Astrocyte (in vitro differentiated cells and primary cell): ENCODE results near the gene RGS19. TPM values are rescaled to one million over a fixed set of nuclear protein-coding genes. Genes with fewer than 3 reads are reported as not detected.
A peak's percentile ranks its signal among the peaks of the same experiment; 100 is the strongest.

Experiments
- DNase-seq: peaks from one replicate; pipeline ENCODE4 v3.0.0-alpha.2; 2010; ENCODE audit warnings: low read depth
- FAIRE-seq: peaks from 2 replicates; lab custom pipeline; 2011; peaks lifted over from hg19 to GRCh38; lab: Jason Lieb, UNC
- H2AFZ ChIP-seq: 2 replicates; pipeline ENCODE4 v1.6.0; 2012; ENCODE audit warnings: low read depth, low read length, inconsistent platforms
- H3K27ac ChIP-seq: 2 replicates; pipeline ENCODE4 v1.5.1; 2011; ENCODE audit warnings: low read depth, low read length, inconsistent platforms
- H3K27me3 ChIP-seq: 2 replicates; pipeline ENCODE4 v1.6.0; 2011; ENCODE audit warnings: low read length, inconsistent platforms; ENCODE audit not compliant: insufficient read depth
- H3K36me3 ChIP-seq: 2 replicates; pipeline ENCODE4 v1.5.1; 2011; ENCODE audit warnings: low read length, inconsistent platforms; ENCODE audit not compliant: insufficient read depth
- H3K4me1 ChIP-seq: 2 replicates; pipeline ENCODE4 v1.5.1; 2011; ENCODE audit warnings: low read length, inconsistent platforms; ENCODE audit not compliant: insufficient read depth
- H3K4me2 ChIP-seq: 2 replicates; pipeline ENCODE4 v1.6.0; 2012; ENCODE audit warnings: low read length, inconsistent platforms
- H3K4me3 ChIP-seq: 2 replicates; pipeline ENCODE4 v1.5.1; 2011; ENCODE audit warnings: low read depth, mild to moderate bottlenecking, low read length, inconsistent platforms; ENCODE audit not compliant: insufficient read depth
- H3K79me2 ChIP-seq: 2 replicates; pipeline ENCODE4 v1.6.0; 2012; ENCODE audit warnings: mild to moderate bottlenecking, low read length, inconsistent platforms; ENCODE audit not compliant: insufficient read depth
- H3K9ac ChIP-seq: 2 replicates; pipeline ENCODE4 v1.6.0; 2012; ENCODE audit warnings: mild to moderate bottlenecking, low read length, inconsistent platforms
- H3K9me3 ChIP-seq: 2 replicates; pipeline ENCODE4 v1.5.1; 2012; ENCODE audit warnings: low read depth, mild to moderate bottlenecking, low read length, inconsistent platforms; ENCODE audit not compliant: insufficient read depth
- H4K20me1 ChIP-seq: 2 replicates; pipeline ENCODE4 v1.6.0; 2012; ENCODE audit warnings: low read length, inconsistent platforms; ENCODE audit not compliant: insufficient read depth
- H3K27ac Mint-ChIP-seq: one replicate; pipeline ENCODE4 v1.8.0; 2021; ENCODE audit warnings: mild to moderate bottlenecking, mixed read lengths; ENCODE audit not compliant: unreplicated experiment
- H3K27me3 Mint-ChIP-seq: one replicate; pipeline ENCODE4 v1.8.0; 2021; ENCODE audit warnings: low read depth, mixed read lengths; ENCODE audit not compliant: unreplicated experiment
- H3K36me3 Mint-ChIP-seq: one replicate; pipeline ENCODE4 v1.8.0; 2021; ENCODE audit warnings: low read depth, mixed read lengths; ENCODE audit not compliant: unreplicated experiment
- H3K4me1 Mint-ChIP-seq: one replicate; pipeline ENCODE4 v1.8.0; 2021; ENCODE audit warnings: low read depth, mixed read lengths; ENCODE audit not compliant: unreplicated experiment
- H3K4me3 Mint-ChIP-seq: one replicate; pipeline ENCODE4 v1.8.0; 2021; ENCODE audit warnings: mild to moderate bottlenecking, moderate library complexity, mixed read lengths; ENCODE audit not compliant: unreplicated experiment
- H3K9me3 Mint-ChIP-seq: one replicate; pipeline ENCODE4 v1.8.0; 2021; ENCODE audit warnings: mild to moderate bottlenecking, mixed read lengths; ENCODE audit not compliant: unreplicated experiment
- EZH2 ChIP-seq: IDR thresholded peaks from 2 replicates; pipeline ENCODE4 v1.6.1; 2012; ENCODE audit warnings: mild to moderate bottlenecking, low read length, inconsistent platforms; ENCODE audit not compliant: insufficient read depth
- total RNA-seq: library from RNA; stranded (reverse); gene quantifications from 2 replicates; pipeline ENCODE4 v1.2.1, GENCODE V29; 2021
- TF ChIP-seq, protein P1 (sequence below): IDR thresholded peaks from 2 replicates; pipeline ENCODE4 v1.5.1; 2011; ENCODE audit warnings: low read depth, mild to moderate bottlenecking, inconsistent platforms, low read length, moderate library complexity; ENCODE audit not compliant: insufficient read depth

RGS19 gene
- total RNA-seq, 1 donor from 2014 or later: 18.3 TPM

DNA sequence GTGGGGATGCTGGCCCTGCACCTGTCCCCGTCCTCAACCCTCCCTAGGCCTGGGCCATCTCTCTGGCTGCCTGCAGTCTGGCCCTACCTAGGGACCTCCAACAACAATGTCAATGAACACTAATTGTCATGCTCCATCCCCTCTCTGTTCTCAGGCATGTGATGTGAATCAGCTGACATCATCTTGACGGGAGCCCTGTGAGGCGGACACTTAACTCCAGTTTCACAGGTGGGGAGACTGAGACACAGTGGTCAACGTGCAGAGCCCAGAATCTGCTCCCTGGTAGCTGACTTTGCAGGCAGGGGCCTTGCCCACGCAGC lies 17.1 kb downstream of the RGS19 start:
- Histone ChIP-seq H3K79me2 (peaks cover 5% of the 10 kb centered on the region), H3K9ac (peak overlapping the region; percentile 86), H4K20me1 (peaks cover 26% of the 10 kb centered on the region), H3K4me2 (peak overlapping the region; percentile 92), H3K4me1 (peaks cover 39% of the 10 kb centered on the region), H2AFZ (peak overlapping the region; percentile 92), H3K36me3 (no peaks in the 10 kb centered on the region), H3K4me3 (peak overlapping the region; percentile 79), H3K27ac (no peak overlapping the region), H3K9me3 (no peaks in the 10 kb centered on the region), H3K27me3 (peaks cover 4% of the 10 kb centered on the region)
- FAIRE-seq: no peak
- DNase-seq: no peak
- TF ChIP-seq, protein P1, sequence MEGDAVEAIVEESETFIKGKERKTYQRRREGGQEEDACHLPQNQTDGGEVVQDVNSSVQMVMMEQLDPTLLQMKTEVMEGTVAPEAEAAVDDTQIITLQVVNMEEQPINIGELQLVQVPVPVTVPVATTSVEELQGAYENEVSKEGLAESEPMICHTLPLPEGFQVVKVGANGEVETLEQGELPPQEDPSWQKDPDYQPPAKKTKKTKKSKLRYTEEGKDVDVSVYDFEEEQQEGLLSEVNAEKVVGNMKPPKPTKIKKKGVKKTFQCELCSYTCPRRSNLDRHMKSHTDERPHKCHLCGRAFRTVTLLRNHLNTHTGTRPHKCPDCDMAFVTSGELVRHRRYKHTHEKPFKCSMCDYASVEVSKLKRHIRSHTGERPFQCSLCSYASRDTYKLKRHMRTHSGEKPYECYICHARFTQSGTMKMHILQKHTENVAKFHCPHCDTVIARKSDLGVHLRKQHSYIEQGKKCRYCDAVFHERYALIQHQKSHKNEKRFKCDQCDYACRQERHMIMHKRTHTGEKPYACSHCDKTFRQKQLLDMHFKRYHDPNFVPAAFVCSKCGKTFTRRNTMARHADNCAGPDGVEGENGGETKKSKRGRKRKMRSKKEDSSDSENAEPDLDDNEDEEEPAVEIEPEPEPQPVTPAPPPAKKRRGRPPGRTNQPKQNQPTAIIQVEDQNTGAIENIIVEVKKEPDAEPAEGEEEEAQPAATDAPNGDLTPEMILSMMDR: no peak
- TF ChIP-seq EZH2: no peak
- H3K27me3 Mint-ChIP-seq: peaks cover 4% of the 10 kb centered on the region
- H3K4me3 Mint-ChIP-seq: peak overlapping the region; percentile 55
- H3K27ac Mint-ChIP-seq: peak overlapping the region; percentile 35
- peaks cover 18% of the 10 kb centered on the region for H3K4me1 Mint-ChIP-seq
- peaks cover 2% of the 10 kb centered on the region for H3K36me3 Mint-ChIP-seq
- H3K9me3 Mint-ChIP-seq: no peaks in the 10 kb centered on the region

DNA sequence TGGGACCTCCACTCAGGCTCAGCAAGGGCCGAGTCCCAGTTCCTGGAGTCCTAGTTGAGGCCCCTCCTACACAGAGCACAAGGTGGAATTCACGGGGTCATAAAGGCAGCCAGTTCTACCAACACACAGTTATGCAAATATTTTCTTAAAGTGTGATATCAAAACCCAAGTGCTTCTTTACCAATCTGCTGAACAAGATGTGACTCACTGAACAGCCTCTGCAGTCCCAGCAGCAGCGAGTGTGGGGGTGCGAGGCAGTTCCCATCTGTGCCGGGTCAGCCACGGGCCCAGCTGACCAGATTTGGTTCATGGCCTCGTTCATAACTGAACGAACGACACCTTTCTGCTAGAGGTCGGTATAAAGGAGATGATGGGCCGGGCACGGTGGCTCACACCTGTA lies 20.8 kb downstream of the RGS19 start:
- H3K27me3 ChIP-seq: peaks cover 6% of the 10 kb centered on the region
- TF ChIP-seq, protein P1: no peak
- no peak for TF ChIP-seq EZH2
- peaks cover 5% of the 10 kb centered on the region for H3K27me3 Mint-ChIP-seq
- H3K4me1 ChIP-seq: peaks cover 19% of the 10 kb centered on the region
- no peaks in the 10 kb centered on the region for H4K20me1 ChIP-seq
- H3K79me2 ChIP-seq: peaks cover 2% of the 10 kb centered on the region
- H3K4me2 ChIP-seq: peak overlapping the region; percentile 3
- no peak overlapping the region for H3K9ac ChIP-seq
- H2AFZ ChIP-seq: no peak overlapping the region
- DNase-seq: peak; percentile 67
- no peak overlapping the region for H3K27ac ChIP-seq
- no peaks in the 10 kb centered on the region for H3K9me3 Mint-ChIP-seq
- H3K4me3 Mint-ChIP-seq: no peak overlapping the region
- H3K36me3 ChIP-seq: no peaks in the 10 kb centered on the region
- H3K4me3 ChIP-seq: no peak overlapping the region
- no peak for FAIRE-seq
- no peaks in the 10 kb centered on the region for H3K36me3 Mint-ChIP-seq
- H3K27ac Mint-ChIP-seq: no peak overlapping the region
- peaks cover 6% of the 10 kb centered on the region for H3K4me1 Mint-ChIP-seq
- H3K9me3 ChIP-seq: no peaks in the 10 kb centered on the region

GRCh38 chr20:64057628-64058498 lies 21.5 kb downstream of the RGS19 start:
- DNase-seq (no peak), FAIRE-seq (no peak)
- peak overlapping the region; percentile 26 for H3K27ac Mint-ChIP-seq
- Histone ChIP-seq H3K4me1 (peaks cover 18% of the 10 kb centered on the region), H2AFZ (no peak overlapping the region), H3K79me2 (no peaks in the 10 kb centered on the region), H3K4me2 (peak overlapping the region; percentile 3), H3K27ac (no peak overlapping the region), H4K20me1 (no peaks in the 10 kb centered on the region), H3K9me3 (no peaks in the 10 kb centered on the region), H3K36me3 (no peaks in the 10 kb centered on the region), H3K9ac (no peak overlapping the region), H3K4me3 (no peak overlapping the region), H3K27me3 (peaks cover 8% of the 10 kb centered on the region)
- TF ChIP-seq, protein P1: peak; percentile 53
- TF ChIP-seq EZH2: no peak
- no peaks in the 10 kb centered on the region for H3K36me3 Mint-ChIP-seq
- peaks cover 6% of the 10 kb centered on the region for H3K4me1 Mint-ChIP-seq
- peaks cover 10% of the 10 kb centered on the region for H3K27me3 Mint-ChIP-seq
- no peaks in the 10 kb centered on the region for H3K9me3 Mint-ChIP-seq
- no peak overlapping the region for H3K4me3 Mint-ChIP-seq
